MM.1S (cell line): ENCODE measurements around the gene GRIK1.

Source experiments
- DNase-seq: peaks from one replicate; pipeline ENCODE4 v3.0.0-alpha.2; 2015
- H2AFZ ChIP-seq: fragments of 300-600 bp; sonication (generic); 2 replicates; pipeline ENCODE4 v1.6.0; 2016; ENCODE audit warnings: antibody characterized with exemption, low read length
- H3F3A ChIP-seq: fragments of 300-600 bp; sonication (generic); 2 replicates; pipeline ENCODE4 v1.6.1; 2016; ENCODE audit warnings: mild to moderate bottlenecking, antibody characterized with exemption, low read length, moderate library complexity, mixed read lengths; ENCODE audit not compliant: insufficient read depth
- H3K27ac ChIP-seq: fragments of 300-600 bp; sonication (generic); 2 replicates; pipeline ENCODE4 v1.5.1; 2016; ENCODE audit warnings: mild to moderate bottlenecking, low read length
- H3K27me3 ChIP-seq: fragments of 300-600 bp; sonication (generic); replicated peaks from 2 replicates; pipeline ENCODE4 v1.6.0; 2016; ENCODE audit warnings: low read length; ENCODE audit not compliant: insufficient read depth
- H3K36me3 ChIP-seq: fragments of 300-600 bp; sonication (generic); replicated peaks from 2 replicates; pipeline ENCODE4 v1.6.1; 2016; ENCODE audit warnings: mild to moderate bottlenecking, low read length, mixed read lengths; ENCODE audit not compliant: insufficient read depth
- H3K4me1 ChIP-seq: fragments of 300-600 bp; sonication (generic); 2 replicates; pipeline ENCODE4 v1.6.1; 2016; ENCODE audit warnings: low read length, mixed read lengths
- H3K4me2 ChIP-seq: fragments of 300-600 bp; sonication (generic); 2 replicates; pipeline ENCODE4 v1.6.0; 2016; ENCODE audit warnings: low read depth, low read length
- H3K4me3 ChIP-seq: fragments of 300-600 bp; sonication (generic); 2 replicates; pipeline ENCODE4 v1.5.1; 2016; ENCODE audit warnings: low read length, mixed read lengths
- H3K79me2 ChIP-seq: fragments of 300-600 bp; sonication (generic); 2 replicates; pipeline ENCODE4 v1.6.1; 2016; ENCODE audit warnings: mixed run types, low read length, mixed read lengths
- H3K9ac ChIP-seq: fragments of 300-600 bp; sonication (generic); 2 replicates; pipeline ENCODE4 v1.6.1; 2016; ENCODE audit warnings: low read length, mixed read lengths
- H3K9me2 ChIP-seq: fragments of 300-600 bp; sonication (generic); replicated peaks from 2 replicates; pipeline ENCODE4 v1.6.1; 2016; ENCODE audit warnings: mild to moderate bottlenecking, low read length, mixed read lengths; ENCODE audit not compliant: insufficient read depth
- H3K9me3 ChIP-seq: fragments of 300-600 bp; sonication (generic); replicated peaks from 2 replicates; pipeline ENCODE4 v1.6.1; 2016; ENCODE audit warnings: mild to moderate bottlenecking, low read length, mixed read lengths; ENCODE audit not compliant: insufficient read depth
- H4K20me1 ChIP-seq: fragments of 300-600 bp; sonication (generic); 2 replicates; pipeline ENCODE4 v1.6.1; 2016; ENCODE audit warnings: mild to moderate bottlenecking, low read length, moderate library complexity, mixed read lengths; ENCODE audit not compliant: insufficient read depth
- EZH2 ChIP-seq: fragments of 300-600 bp; sonication (generic); optimal IDR thresholded peaks from 2 replicates; pipeline ENCODE3; 2017; ENCODE audit warnings: low read depth, mild to moderate bottlenecking, antibody characterized with exemption, low read length, mixed read lengths
- EZH2phosphoT487 ChIP-seq: fragments of 300-600 bp; sonication (generic); IDR thresholded peaks from 2 replicates; pipeline ENCODE4 v1.6.1; 2018; ENCODE audit warnings: antibody characterized with exemption, low read length
- TF ChIP-seq, protein P1 (sequence below): fragments of 300-600 bp; sonication (generic); IDR thresholded peaks from 2 replicates; pipeline ENCODE4 v1.5.1; 2016; ENCODE audit warnings: antibody characterized with exemption, low read length, mixed read lengths

The GRIK1 gene

DNA sequence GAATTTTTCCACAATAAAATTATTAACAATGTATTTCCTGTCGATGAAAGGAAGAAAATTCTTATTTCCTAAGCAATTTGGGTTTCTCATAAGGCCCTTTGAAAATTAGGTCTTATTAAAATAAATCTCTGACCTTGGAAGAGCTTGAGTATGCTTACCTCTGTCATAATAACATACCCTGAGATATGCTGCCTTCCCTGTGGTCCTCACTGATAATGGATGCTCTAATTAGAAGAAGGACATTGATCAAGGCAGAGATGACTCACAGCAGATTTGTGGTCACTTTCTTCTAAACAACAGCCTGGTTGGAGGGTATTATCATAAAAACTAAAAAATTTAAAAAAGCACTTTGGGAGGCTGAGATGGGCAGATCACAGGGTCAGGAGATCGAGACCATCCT lies 217.8 kb downstream of the GRIK1 start:
- Histone ChIP-seq H3K27ac (no peak overlapping the region), H3K79me2 (no peaks in the 10 kb centered on the region), H4K20me1 (no peaks in the 10 kb centered on the region), H3K36me3 (no peaks in the 10 kb centered on the region), H3K4me1 (no peaks in the 10 kb centered on the region), H3K4me2 (no peak overlapping the region), H3K9ac (no peak overlapping the region), H3F3A (no peaks in the 10 kb centered on the region), H3K27me3 (no peaks in the 10 kb centered on the region), H3K9me2 (no peaks in the 10 kb centered on the region), H2AFZ (no peak overlapping the region), H3K4me3 (no peak overlapping the region), H3K9me3 (no peaks in the 10 kb centered on the region)
- no peak for TF ChIP-seq EZH2phosphoT487
- TF ChIP-seq EZH2 = no peak
- TF ChIP-seq, protein P1, sequence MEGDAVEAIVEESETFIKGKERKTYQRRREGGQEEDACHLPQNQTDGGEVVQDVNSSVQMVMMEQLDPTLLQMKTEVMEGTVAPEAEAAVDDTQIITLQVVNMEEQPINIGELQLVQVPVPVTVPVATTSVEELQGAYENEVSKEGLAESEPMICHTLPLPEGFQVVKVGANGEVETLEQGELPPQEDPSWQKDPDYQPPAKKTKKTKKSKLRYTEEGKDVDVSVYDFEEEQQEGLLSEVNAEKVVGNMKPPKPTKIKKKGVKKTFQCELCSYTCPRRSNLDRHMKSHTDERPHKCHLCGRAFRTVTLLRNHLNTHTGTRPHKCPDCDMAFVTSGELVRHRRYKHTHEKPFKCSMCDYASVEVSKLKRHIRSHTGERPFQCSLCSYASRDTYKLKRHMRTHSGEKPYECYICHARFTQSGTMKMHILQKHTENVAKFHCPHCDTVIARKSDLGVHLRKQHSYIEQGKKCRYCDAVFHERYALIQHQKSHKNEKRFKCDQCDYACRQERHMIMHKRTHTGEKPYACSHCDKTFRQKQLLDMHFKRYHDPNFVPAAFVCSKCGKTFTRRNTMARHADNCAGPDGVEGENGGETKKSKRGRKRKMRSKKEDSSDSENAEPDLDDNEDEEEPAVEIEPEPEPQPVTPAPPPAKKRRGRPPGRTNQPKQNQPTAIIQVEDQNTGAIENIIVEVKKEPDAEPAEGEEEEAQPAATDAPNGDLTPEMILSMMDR = no peak
- DNase-seq = no peak

DNA sequence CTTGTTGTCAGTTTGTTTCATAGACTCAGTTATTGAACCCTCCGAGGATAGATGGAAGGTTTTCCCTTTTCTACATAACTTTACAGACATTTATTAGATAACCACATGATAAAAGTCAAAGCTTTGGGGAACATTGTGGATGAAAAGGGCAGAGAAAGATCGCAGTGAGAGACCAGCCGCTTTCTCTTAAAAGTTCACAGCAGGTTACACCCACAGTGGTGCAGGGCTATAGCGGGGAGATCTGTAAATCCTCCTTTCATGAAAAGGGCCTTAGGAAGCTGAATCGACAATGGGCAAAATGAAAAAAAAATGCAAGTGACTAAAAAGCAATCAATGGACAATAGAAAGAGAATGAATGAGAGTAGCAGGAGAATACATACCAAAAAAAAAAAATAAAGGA lies 218.6 kb downstream of the GRIK1 start:
- H3K4me3 ChIP-seq = no peak overlapping the region
- H3F3A ChIP-seq = no peaks in the 10 kb centered on the region
- TF ChIP-seq EZH2phosphoT487 (no peak), EZH2 (no peak)
- TF ChIP-seq, protein P1 = no peak
- no peaks in the 10 kb centered on the region for H3K36me3 ChIP-seq
- H3K9ac ChIP-seq = no peak overlapping the region
- no peak overlapping the region for H3K27ac ChIP-seq
- H3K4me1 ChIP-seq = no peaks in the 10 kb centered on the region
- H3K4me2 ChIP-seq = no peak overlapping the region
- H3K9me2 ChIP-seq = no peaks in the 10 kb centered on the region
- no peak overlapping the region for H2AFZ ChIP-seq
- no peak for DNase-seq
- H4K20me1 ChIP-seq = no peaks in the 10 kb centered on the region
- H3K9me3 ChIP-seq = no peaks in the 10 kb centered on the region
- no peaks in the 10 kb centered on the region for H3K27me3 ChIP-seq
- H3K79me2 ChIP-seq = no peaks in the 10 kb centered on the region

DNA sequence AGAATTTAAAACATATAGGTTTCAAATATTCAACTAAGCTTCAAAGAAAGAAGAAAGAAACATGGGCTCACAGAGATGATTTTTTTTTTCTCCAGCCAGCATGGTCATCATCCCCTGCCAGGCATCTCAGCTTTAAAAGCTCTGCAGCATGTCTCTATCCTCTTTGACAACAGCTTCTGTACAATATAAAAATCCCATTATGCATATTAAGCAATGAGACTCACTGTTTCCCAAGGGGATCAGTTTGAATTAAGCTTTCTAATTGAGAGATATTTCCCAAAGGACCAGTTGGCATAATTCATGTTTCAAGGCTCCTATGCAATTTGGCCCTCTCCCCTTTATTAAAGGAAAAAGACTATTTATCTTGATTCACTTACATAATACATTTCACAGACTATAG lies 220.3 kb downstream of the GRIK1 start:
- Histone ChIP-seq H3K9me3 (no peaks in the 10 kb centered on the region), H3K4me2 (no peak overlapping the region), H3K9ac (no peak overlapping the region), H4K20me1 (no peaks in the 10 kb centered on the region), H2AFZ (no peak overlapping the region), H3F3A (no peaks in the 10 kb centered on the region), H3K79me2 (no peaks in the 10 kb centered on the region), H3K27ac (no peak overlapping the region), H3K4me3 (no peak overlapping the region), H3K36me3 (no peaks in the 10 kb centered on the region), H3K4me1 (no peaks in the 10 kb centered on the region), H3K27me3 (no peaks in the 10 kb centered on the region), H3K9me2 (no peaks in the 10 kb centered on the region)
- no peak for DNase-seq
- TF ChIP-seq EZH2 (no peak), EZH2phosphoT487 (no peak)
- TF ChIP-seq, protein P1 = no peak
